H9 (cell line): ENCODE measurements around the gene ABLIM1. TPM values are rescaled to one million over a fixed set of nuclear protein-coding genes. Genes with fewer than 3 reads are reported as not detected.

Experiments
- DNase-seq: peaks from one replicate; pipeline ENCODE4 v3.0.0-alpha.2; 2017
- H2AFZ ChIP-seq: one replicate; pipeline ENCODE4 v1.6.1; 2013; ENCODE audit warnings: mild to moderate bottlenecking, low read length, control low read depth, moderate library complexity
- H2AK5ac ChIP-seq: 2 replicates; pipeline ENCODE4 v1.6.1; 2013; ENCODE audit warnings: low read length, control low read depth, mixed read lengths; ENCODE audit not compliant: insufficient read length
- H2BK120ac ChIP-seq: one replicate; pipeline ENCODE4 v1.6.1; 2013; ENCODE audit warnings: low read depth, mild to moderate bottlenecking, low read length, control low read depth, inconsistent platforms; ENCODE audit not compliant: poor library complexity, severe bottlenecking
- H2BK12ac ChIP-seq: 2 replicates; pipeline ENCODE4 v1.6.1; 2013; ENCODE audit warnings: low read length, control low read depth, mixed read lengths, low read depth; ENCODE audit not compliant: insufficient read length
- H2BK15ac ChIP-seq: 2 replicates; pipeline ENCODE4 v1.6.1; 2013; ENCODE audit warnings: low read depth, low read length, control low read depth
- H2BK20ac ChIP-seq: one replicate; pipeline ENCODE4 v1.6.1; 2013; ENCODE audit warnings: low read depth, mild to moderate bottlenecking, low read length, control low read depth, inconsistent platforms; ENCODE audit not compliant: poor library complexity, severe bottlenecking
- H2BK5ac ChIP-seq: 2 replicates; pipeline ENCODE4 v1.6.1; 2013; ENCODE audit warnings: low read length, control low read depth, mixed read lengths; ENCODE audit not compliant: insufficient read length
- H3K14ac ChIP-seq: 2 replicates; pipeline ENCODE4 v1.6.1; 2013; ENCODE audit warnings: low read length, control low read depth; ENCODE audit not compliant: insufficient read depth
- H3K18ac ChIP-seq: 2 replicates; pipeline ENCODE4 v1.6.1; 2013; ENCODE audit warnings: low read depth, mild to moderate bottlenecking, mixed read lengths, low read length, control low read depth; ENCODE audit not compliant: insufficient read length
- H3K23ac ChIP-seq: 2 replicates; pipeline ENCODE4 v1.6.1; 2013; ENCODE audit warnings: low read length, control low read depth, mixed read lengths, low read depth; ENCODE audit not compliant: insufficient read length
- H3K23me2 ChIP-seq: 2 replicates; pipeline ENCODE4 v1.6.1; 2013; ENCODE audit warnings: low read depth, mild to moderate bottlenecking, mixed read lengths, low read length, control low read depth; ENCODE audit not compliant: insufficient read length, poor library complexity, severe bottlenecking
- H3K27ac ChIP-seq: 2 replicates; pipeline ENCODE4 v1.5.1; 2013; ENCODE audit warnings: low read length, control low read depth, mixed read lengths, low read depth; ENCODE audit not compliant: insufficient read length
- H3K27me3 ChIP-seq: 2 replicates; pipeline ENCODE4 v1.6.1; 2013; ENCODE audit warnings: low read length, control low read depth, inconsistent platforms; ENCODE audit not compliant: insufficient read depth
- H3K4ac ChIP-seq: 2 replicates; pipeline ENCODE4 v1.6.1; 2013; ENCODE audit warnings: low read depth, mild to moderate bottlenecking, control low read depth, inconsistent platforms, low read length, moderate library complexity
- H3K4me1 ChIP-seq: 2 replicates; pipeline ENCODE4 v1.6.1; 2013; ENCODE audit warnings: low read length, control low read depth, inconsistent platforms; ENCODE audit not compliant: insufficient read depth
- H3K4me2 ChIP-seq: 2 replicates; pipeline ENCODE4 v1.6.1; 2013; ENCODE audit warnings: low read length, control low read depth, mixed read lengths; ENCODE audit not compliant: insufficient read length, insufficient read depth
- H3K56ac ChIP-seq: 2 replicates; pipeline ENCODE4 v1.6.1; 2013; ENCODE audit warnings: low read depth, mild to moderate bottlenecking, mixed read lengths, low read length, control low read depth; ENCODE audit not compliant: insufficient read length
- H3K79me1 ChIP-seq: 2 replicates; pipeline ENCODE4 v1.6.1; 2013; ENCODE audit warnings: low read depth, mild to moderate bottlenecking, moderate library complexity, low read length, control low read depth, inconsistent platforms; ENCODE audit not compliant: insufficient read depth, poor library complexity, severe bottlenecking
- H3K79me2 ChIP-seq: 2 replicates; pipeline ENCODE4 v1.6.1; 2013; ENCODE audit warnings: low read length, control low read depth, inconsistent platforms; ENCODE audit not compliant: insufficient read depth
- H3K9ac ChIP-seq: 2 replicates; pipeline ENCODE4 v1.6.1; 2013; ENCODE audit warnings: low read length, control low read depth, mixed read lengths; ENCODE audit not compliant: insufficient read length; ENCODE audit errors: extremely low read depth
- H3K9me3 ChIP-seq: one replicate; pipeline ENCODE4 v1.6.1; 2013; ENCODE audit warnings: low read depth, low read length, inconsistent platforms; ENCODE audit not compliant: control insufficient read depth
- H3T11ph ChIP-seq: one replicate; pipeline ENCODE4 v1.6.1; 2013; ENCODE audit warnings: mild to moderate bottlenecking, low read length, control low read depth, inconsistent platforms
- H4K20me1 ChIP-seq: one replicate; pipeline ENCODE4 v1.6.1; 2013; ENCODE audit not compliant: control insufficient read depth, insufficient read length, insufficient read depth
- H4K5ac ChIP-seq: 2 replicates; pipeline ENCODE4 v1.6.1; 2013; ENCODE audit warnings: low read depth, mild to moderate bottlenecking, mixed read lengths, low read length, control low read depth; ENCODE audit not compliant: insufficient read length
- H4K8ac ChIP-seq: replicated peaks from 2 replicates; pipeline ENCODE4 v1.6.1; 2013; ENCODE audit warnings: low read length, control low read depth, mixed read lengths, low read depth; ENCODE audit not compliant: insufficient read length
- H4K91ac ChIP-seq: 2 replicates; pipeline ENCODE4 v1.6.1; 2013; ENCODE audit warnings: low read depth, mild to moderate bottlenecking, moderate library complexity, mixed read lengths, low read length, control low read depth; ENCODE audit not compliant: insufficient read length
- H3K27ac Mint-ChIP-seq, 3 experiments: 2 replicates in 2 of 3; 3 replicates in 1 of 3; pipeline ENCODE4 v1.8.0; 2020 to 2021; ENCODE audit warnings: mixed read lengths in 3 of 3, mild to moderate bottlenecking in 1 of 3, moderate library complexity in 1 of 3
- H3K27me3 Mint-ChIP-seq: 2 replicates; pipeline ENCODE4 v1.8.0; 2021; ENCODE audit warnings: low read depth, mild to moderate bottlenecking, moderate library complexity, mixed read lengths
- H3K36me3 Mint-ChIP-seq, 3 experiments: 2 replicates in 2 of 3; 3 replicates in 1 of 3; pipeline ENCODE4 v1.8.0; 2020 to 2021; ENCODE audit warnings: low read depth in 3 of 3, mixed read lengths in 3 of 3; ENCODE audit not compliant: insufficient read depth in 1 of 3
- H3K4me1 Mint-ChIP-seq, 2 experiments: 2 replicates each; pipeline ENCODE4 v1.8.0; 2020; ENCODE audit warnings: mixed read lengths in 2 of 2
- H3K4me3 Mint-ChIP-seq, 2 experiments: 2 replicates in 1 of 2; 3 replicates in 1 of 2; pipeline ENCODE4 v1.8.0; 2020 to 2021; ENCODE audit warnings: mild to moderate bottlenecking in 2 of 2, mixed read lengths in 2 of 2, moderate library complexity in 1 of 2
- H3K9me3 Mint-ChIP-seq, 2 experiments: 2 replicates in 1 of 2; 3 replicates in 1 of 2; pipeline ENCODE4 v1.8.0; 2020; ENCODE audit warnings: mild to moderate bottlenecking in 2 of 2, mixed read lengths in 2 of 2, moderate library complexity in 1 of 2
- CTCF ChIP-seq: fragments of 200-600 bp; sonication (generic); conservative IDR thresholded peaks from 3 replicates; pipeline ENCODE4 v1.8.0; 2021; ENCODE audit warnings: antibody characterized with exemption, mild to moderate bottlenecking
- WGBS: extraction: QIAGEN DNeasy Blood & Tissue Kit; methylation state at CpG from one replicate; pipeline ENCODE4 v1.1.7; 2013; ENCODE audit warnings: missing lambda C conversion rate, low lambda C conversion rate, mixed read lengths; ENCODE audit not compliant: insufficient read length; ENCODE audit errors: extremely low coverage; 5-methylcytosine and 5-hydroxymethylcytosine counted together
- total RNA-seq: library from RNA; stranded (reverse); gene quantifications from 2 replicates; pipeline ENCODE4 v1.2.1, GENCODE V29; 2021

ABLIM1 gene
- total RNA-seq, 1 experiment from 2014 or later = 32.1 TPM

GRCh38 chr10:114474989-114475388 lies 183.1 kb downstream of the ABLIM1 start:
- no peaks in the 10 kb centered on the region for H3K79me2 ChIP-seq
- no peak for DNase-seq
- no peaks in the 10 kb centered on the region; a peak in 1 of 7 replicates for H3K36me3 Mint-ChIP-seq
- H3K4me1 Mint-ChIP-seq = peaks cover 15 to 16% of the 10 kb centered on the region in 2 experiments
- H3K27ac Mint-ChIP-seq = no peak overlapping the region; a peak in 3 of 7 replicates
- no peak overlapping the region for H4K8ac ChIP-seq
- no peak overlapping the region for H2AK5ac ChIP-seq
- H3K9ac ChIP-seq = no peak overlapping the region
- no peak overlapping the region for H2BK12ac ChIP-seq
- H2BK120ac ChIP-seq = no peak overlapping the region
- no peak overlapping the region for H3K18ac ChIP-seq
- H2BK15ac ChIP-seq = no peak overlapping the region
- H3K23me2 ChIP-seq = no peaks in the 10 kb centered on the region
- H3T11ph ChIP-seq = no peak overlapping the region
- TF ChIP-seq CTCF = no peak
- no peaks in the 10 kb centered on the region for H3K9me3 ChIP-seq
- no peak overlapping the region for H2BK20ac ChIP-seq
- H3K4ac ChIP-seq = no peak overlapping the region
- peaks cover 6% of the 10 kb centered on the region; the same call in 1 of the 2 replicates for H3K4me1 ChIP-seq
- no peak overlapping the region for H3K14ac ChIP-seq
- no peak overlapping the region for H2BK5ac ChIP-seq
- no peak overlapping the region for H3K56ac ChIP-seq
- no peaks in the 10 kb centered on the region for H3K27me3 ChIP-seq
- H4K5ac ChIP-seq = no peak overlapping the region
- no peak overlapping the region for H3K4me3 Mint-ChIP-seq
- no peak overlapping the region for H4K91ac ChIP-seq
- H3K23ac ChIP-seq = no peak overlapping the region
- H3K9me3 Mint-ChIP-seq = no peaks in the 10 kb centered on the region
- H2AFZ ChIP-seq = no peak overlapping the region
- H3K79me1 ChIP-seq = no peaks in the 10 kb centered on the region
- no peak overlapping the region for H3K4me2 ChIP-seq
- WGBS = no CpG with 5 or more reads among the region's 5 CpGs
- H3K27me3 Mint-ChIP-seq = no peaks in the 10 kb centered on the region
- H4K20me1 ChIP-seq = no peaks in the 10 kb centered on the region
- no peak overlapping the region for H3K27ac ChIP-seq
